OCI-LY7 (cell line): ENCODE measurements around the gene EYS. TPM values are rescaled to one million over a fixed set of nuclear protein-coding genes. Genes with fewer than 3 reads are reported as not detected.

Source experiments
- BruUV-seq: library from RNA; stranded (reverse); fragments of 400-500 nt; replicated peaks from 2 replicates; lab custom pipeline; 2021; lab: Mats Ljungman, UMichigan
- CTCF ChIA-PET: fragments of 300-600 bp; sonication (Branson Sonifier 250); formaldehyde crosslinking; loops from one replicate; lab custom pipeline; 2022; ENCODE audit warnings: antibody characterized with exemption; ENCODE audit not compliant: unreplicated experiment; lab: Charles Lee
- POLR2A ChIA-PET: fragments of 300-600 bp; sonication (Branson Sonifier 250); formaldehyde crosslinking; loops from one replicate; lab custom pipeline; 2022; ENCODE audit warnings: antibody characterized with exemption; lab: Charles Lee
- DNase-seq: peaks from one replicate; pipeline ENCODE4 v3.0.0-alpha.2; 2015; ENCODE audit warnings: low spot score
- H2AFZ ChIP-seq: fragments of 200-600 bp; sonication (generic), shearing (Covaris generic); 2 replicates; pipeline ENCODE4 v1.6.1; 2014; ENCODE audit warnings: mild to moderate bottlenecking, antibody characterized with exemption, low read length, moderate library complexity
- H3K27ac ChIP-seq: fragments of 200-600 bp; sonication (generic); 2 replicates; pipeline ENCODE4 v1.5.1; 2014; ENCODE audit warnings: mixed run types, low read depth, mild to moderate bottlenecking, moderate library complexity, low read length, inconsistent platforms; ENCODE audit not compliant: poor library complexity, severe bottlenecking
- H3K36me3 ChIP-seq: fragments of 200-600 bp; sonication (generic); 2 replicates; pipeline ENCODE4 v1.6.1; 2014; ENCODE audit warnings: mild to moderate bottlenecking, antibody characterized with exemption, low read length, moderate library complexity, mixed read lengths; ENCODE audit not compliant: insufficient read depth
- H3K4me1 ChIP-seq: fragments of 200-600 bp; sonication (generic); 2 replicates; pipeline ENCODE4 v1.5.1; 2014; ENCODE audit warnings: mild to moderate bottlenecking, low read length; ENCODE audit not compliant: insufficient read depth, poor library complexity, severe bottlenecking
- H3K4me2 ChIP-seq: fragments of 200-600 bp; sonication (generic); 2 replicates; pipeline ENCODE4 v1.6.1; 2014; ENCODE audit warnings: mild to moderate bottlenecking, low read length
- H3K4me3 ChIP-seq: fragments of 200-600 bp; sonication (generic); 2 replicates; pipeline ENCODE4 v1.5.1; 2014; ENCODE audit warnings: mild to moderate bottlenecking, low read depth, low read length; ENCODE audit not compliant: poor library complexity, severe bottlenecking
- H3K79me2 ChIP-seq: fragments of 200-600 bp; sonication (generic); 2 replicates; pipeline ENCODE4 v1.6.1; 2016; ENCODE audit warnings: low read depth, mild to moderate bottlenecking, low read length, moderate library complexity, mixed read lengths; ENCODE audit not compliant: insufficient read depth
- H3K9me2 ChIP-seq: fragments of 200-600 bp; sonication (generic); 2 replicates; pipeline ENCODE4 v1.6.1; 2016; ENCODE audit warnings: mild to moderate bottlenecking, low read length, mixed read lengths; ENCODE audit not compliant: insufficient read depth
- H3K9me3 ChIP-seq: fragments of 200-600 bp; sonication (generic); 2 replicates; pipeline ENCODE4 v1.6.1; 2014; ENCODE audit warnings: mild to moderate bottlenecking, mixed run types, low read length, mixed read lengths
- H4K20me1 ChIP-seq: fragments of 200-600 bp; sonication (generic); 2 replicates; pipeline ENCODE4 v1.6.1; 2014; ENCODE audit warnings: mild to moderate bottlenecking, antibody characterized with exemption, low read length, moderate library complexity, mixed read lengths; ENCODE audit not compliant: insufficient read depth
- CTCF ChIP-seq: fragments of 200-600 bp; sonication (generic); conservative IDR thresholded peaks from 2 replicates; pipeline ENCODE4 v1.5.1; 2014; ENCODE audit warnings: mild to moderate bottlenecking, antibody characterized with exemption, low read length, moderate library complexity, mixed read lengths
- EZH2phosphoT487 ChIP-seq: fragments of 200-600 bp; sonication (generic); IDR thresholded peaks from 2 replicates; pipeline ENCODE4 v1.6.1; 2018; ENCODE audit warnings: low read depth, borderline replicate concordance, mild to moderate bottlenecking, mixed run types, antibody characterized with exemption, low read length, moderate library complexity, mixed read lengths
- intact Hi-C: fragments of 100-400 bp; cut with micrococcal nuclease; formaldehyde crosslinking; loops from one replicate; pipeline ENCODE4 v1.10.0; 2022; ENCODE audit not compliant: unreplicated experiment
- total RNA-seq, 2 experiments: library from RNA; depleted of rRNA in 1 of 2; stranded (reverse); fragments of >200 nt in 1 of 2; shearing (Covaris generic) in 1 of 2; gene quantifications; 2 replicates each; pipeline ENCODE4 v1.2.3, GENCODE V29; 2014 to 2022

EYS gene
- total RNA-seq, 2 experiments from 2014 or later, result not detected

GRCh38 chr6:65667916-65668656 lies 38.9 kb downstream of the EYS start:
- H3K9me3 ChIP-seq, result no peaks in the 10 kb centered on the region
- no peaks in the 10 kb centered on the region for H3K9me2 ChIP-seq
- no peaks in the 10 kb centered on the region for H3K36me3 ChIP-seq
- DNase-seq, result no peak
- H3K79me2 ChIP-seq, result no peaks in the 10 kb centered on the region
- no peaks in the 10 kb centered on the region for H4K20me1 ChIP-seq
- no peaks in the 10 kb centered on the region for H3K4me1 ChIP-seq
- no peak overlapping the region for H2AFZ ChIP-seq
- ChIA-PET CTCF (no interaction called here), POLR2A (interaction anchor here (0.6 kb wide), 1 partner anchor 22 kb away, joined by 3 read pairs; no protein-coding TSS in a partner anchor)
- no peak overlapping the region for H3K4me2 ChIP-seq
- no TSS peak for BruUV-seq
- no peak for TF ChIP-seq EZH2phosphoT487
- no peak for TF ChIP-seq CTCF
- intact Hi-C loops, result no loop called here
- H3K4me3 ChIP-seq, result no peak overlapping the region
- no peak overlapping the region for H3K27ac ChIP-seq

- Histone ChIP-seq H2AFZ (no peak overlapping the region), H3K4me3 (no peak overlapping the region), H3K27ac (no peak overlapping the region), H3K79me2 (no peaks in the 10 kb centered on the region), H4K20me1 (no peaks in the 10 kb centered on the region), H3K4me1 (no peaks in the 10 kb centered on the region), H3K36me3 (no peaks in the 10 kb centered on the region), H3K9me2 (no peaks in the 10 kb centered on the region), H3K4me2 (no peak overlapping the region), H3K9me3 (no peaks in the 10 kb centered on the region)
- no peak for DNase-seq
- TF ChIP-seq EZH2phosphoT487, result no peak
- no peak for TF ChIP-seq CTCF
- ChIA-PET CTCF (no interaction called here), POLR2A (no interaction called here)
- no TSS peak for BruUV-seq
- intact Hi-C loops, result no loop called here
Measured at GRCh38 chr6:65650086-65650485, 56.9 kb downstream of the EYS start.

GRCh38 chr6:65649392-65649791 lies 57.6 kb downstream of the EYS start:
- H3K4me1 ChIP-seq, result no peaks in the 10 kb centered on the region
- H3K9me3 ChIP-seq, result no peaks in the 10 kb centered on the region
- ChIA-PET CTCF (no interaction called here), POLR2A (no interaction called here)
- no peaks in the 10 kb centered on the region for H3K79me2 ChIP-seq
- BruUV-seq, result no TSS peak
- intact Hi-C loops, result no loop called here
- H3K9me2 ChIP-seq, result no peaks in the 10 kb centered on the region
- H4K20me1 ChIP-seq, result no peaks in the 10 kb centered on the region
- H3K4me2 ChIP-seq, result no peak overlapping the region
- TF ChIP-seq EZH2phosphoT487 (no peak), CTCF (no peak)
- no peak for DNase-seq
- H3K36me3 ChIP-seq, result no peaks in the 10 kb centered on the region
- no peak overlapping the region for H3K4me3 ChIP-seq
- H2AFZ ChIP-seq, result no peak overlapping the region
- H3K27ac ChIP-seq, result no peak overlapping the region
